HG02852 (cell line): Measurements from ENCODE around the gene SIRT2.
"Not testable (repeated sequence)": the region's sequence is repeated elsewhere in the genome, so short reads cannot be mapped to it uniquely, and the experiment has no call there.

ENCODE experiments used
- ATAC-seq: cut with Tn5 transposase; IDR thresholded peaks from one replicate; pipeline ENCODE4 v1.9.1; 2021; ENCODE audit warnings: mild to moderate bottlenecking, moderate library complexity; ENCODE audit not compliant: unreplicated experiment

Gene SIRT2

DNA sequence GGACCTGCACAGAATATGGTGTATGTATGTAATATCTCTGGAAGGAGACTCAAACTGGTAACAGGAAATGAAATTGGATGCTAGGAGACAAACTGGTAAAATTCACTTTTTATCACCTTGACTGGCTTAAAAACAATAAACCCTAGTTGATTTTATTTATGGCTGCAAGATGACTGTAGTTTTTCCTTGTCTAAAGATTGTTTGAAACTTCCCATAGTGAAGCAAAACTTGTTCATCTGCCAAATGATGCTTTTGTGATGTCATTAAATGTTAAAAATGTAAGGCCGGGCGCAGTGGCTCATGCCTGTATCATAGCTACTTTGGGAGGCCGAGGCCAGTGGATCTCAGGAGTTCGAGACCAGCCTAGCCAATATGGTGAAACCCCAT, 65.3 kb downstream of the SIRT2 start:
- ATAC-seq: no peak

DNA sequence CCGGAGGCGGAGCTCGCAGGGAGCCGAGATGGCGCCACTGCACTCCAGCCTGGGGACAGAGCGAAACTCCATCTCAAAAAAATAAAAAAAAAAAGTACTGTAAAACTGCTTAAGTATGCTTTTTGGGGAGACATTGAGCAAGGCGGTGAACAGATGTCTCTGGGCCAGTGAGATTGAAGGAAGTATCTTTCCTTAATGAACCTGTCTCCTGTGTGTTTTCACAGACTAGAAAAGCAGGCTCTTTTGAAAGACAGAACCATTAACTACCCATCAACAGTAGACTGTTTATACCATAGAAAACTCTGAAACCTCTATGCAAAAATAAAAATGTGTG, 66.4 kb downstream of the SIRT2 start:
- no peak for ATAC-seq

DNA sequence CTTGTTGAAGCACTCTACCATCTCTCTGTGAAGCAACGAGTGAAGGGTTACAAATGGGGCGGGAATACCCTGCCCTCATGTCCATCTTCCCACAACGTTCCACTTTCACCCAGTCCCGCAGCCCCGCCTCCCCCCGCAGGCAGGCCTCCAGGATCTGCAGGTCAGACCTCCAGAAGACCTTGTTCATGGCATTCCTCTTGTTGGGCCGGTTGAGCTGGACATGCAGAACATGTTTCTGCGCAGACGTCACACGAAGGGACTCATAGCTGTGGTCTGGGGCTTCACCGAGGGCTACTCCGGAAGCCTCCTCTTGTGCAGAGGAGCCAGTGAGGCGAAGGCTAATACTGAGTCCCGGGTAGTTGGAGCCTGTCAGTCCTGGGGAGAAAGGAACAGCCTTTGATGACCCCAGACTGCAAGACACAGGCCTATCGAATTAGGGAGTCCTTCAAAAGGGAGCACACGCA, 68.2 kb downstream of the SIRT2 start:
- ATAC-seq: peak; percentile 39

DNA sequence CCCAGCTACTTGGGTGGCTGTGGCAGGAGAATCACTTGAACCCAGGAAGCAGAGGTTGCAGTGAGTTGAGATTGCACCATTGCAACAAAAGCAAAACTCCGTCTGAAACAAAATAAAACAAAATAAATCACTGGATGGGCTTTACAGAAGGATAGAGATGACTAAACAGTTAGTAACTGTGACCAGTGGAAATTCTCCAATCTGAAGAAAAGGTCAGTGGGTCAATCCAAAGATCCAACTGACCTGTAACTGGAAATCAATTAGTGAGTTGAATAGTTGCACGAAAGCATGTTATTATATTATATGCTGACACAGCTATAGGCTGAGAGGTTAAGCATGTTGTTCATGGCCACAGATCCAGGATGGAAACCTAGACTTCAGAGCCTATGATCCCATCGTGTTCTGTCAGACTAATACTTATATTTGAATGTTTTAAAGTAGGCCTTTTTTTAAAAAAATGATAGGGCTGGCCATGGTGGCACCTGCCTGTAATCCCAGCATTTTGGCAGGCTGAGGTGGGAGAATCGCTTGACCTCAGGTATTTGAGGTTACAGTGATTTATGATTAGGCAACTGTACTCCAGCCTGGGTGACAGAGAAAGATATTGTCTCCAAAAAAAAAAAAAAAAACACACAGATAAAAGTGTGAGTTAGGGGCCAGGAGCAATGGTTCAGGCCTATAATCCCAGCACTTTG, 69.2 kb downstream of the SIRT2 start:
- ATAC-seq: no peak

DNA sequence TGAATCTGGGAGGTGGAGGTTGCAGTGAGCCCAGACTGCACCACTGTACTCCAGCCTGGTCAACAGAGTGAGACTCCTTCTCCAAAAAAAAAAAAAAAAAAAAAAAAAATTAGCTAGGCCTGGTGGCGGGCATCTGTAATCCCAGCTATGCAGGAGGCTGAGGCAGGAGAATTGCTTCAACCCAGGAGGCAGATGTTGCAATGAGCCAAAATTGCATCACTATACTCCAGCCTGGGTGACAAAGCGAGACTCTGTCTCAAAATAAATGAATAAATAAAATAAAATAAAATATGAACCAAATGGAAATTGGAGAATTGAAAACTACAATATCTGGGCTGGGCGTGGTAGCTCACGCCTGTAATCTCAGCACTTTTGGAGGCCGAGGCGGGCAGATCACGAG, 70.2 kb downstream of the SIRT2 start:
- not testable (repeated sequence) for ATAC-seq
